Stimulated activated CD4-positive, alpha-beta T cell treated with anti-CD3 and anti-CD28 coated beads, Interleukin-4, amount 100 ng/mL, for 24 hours (primary cell): Measurements from ENCODE around the gene CORO1C.

ENCODE experiments used
- DNase-seq: peaks from one replicate; pipeline ENCODE4 v3.0.0-alpha.2; 2020

The CORO1C gene

DNA sequence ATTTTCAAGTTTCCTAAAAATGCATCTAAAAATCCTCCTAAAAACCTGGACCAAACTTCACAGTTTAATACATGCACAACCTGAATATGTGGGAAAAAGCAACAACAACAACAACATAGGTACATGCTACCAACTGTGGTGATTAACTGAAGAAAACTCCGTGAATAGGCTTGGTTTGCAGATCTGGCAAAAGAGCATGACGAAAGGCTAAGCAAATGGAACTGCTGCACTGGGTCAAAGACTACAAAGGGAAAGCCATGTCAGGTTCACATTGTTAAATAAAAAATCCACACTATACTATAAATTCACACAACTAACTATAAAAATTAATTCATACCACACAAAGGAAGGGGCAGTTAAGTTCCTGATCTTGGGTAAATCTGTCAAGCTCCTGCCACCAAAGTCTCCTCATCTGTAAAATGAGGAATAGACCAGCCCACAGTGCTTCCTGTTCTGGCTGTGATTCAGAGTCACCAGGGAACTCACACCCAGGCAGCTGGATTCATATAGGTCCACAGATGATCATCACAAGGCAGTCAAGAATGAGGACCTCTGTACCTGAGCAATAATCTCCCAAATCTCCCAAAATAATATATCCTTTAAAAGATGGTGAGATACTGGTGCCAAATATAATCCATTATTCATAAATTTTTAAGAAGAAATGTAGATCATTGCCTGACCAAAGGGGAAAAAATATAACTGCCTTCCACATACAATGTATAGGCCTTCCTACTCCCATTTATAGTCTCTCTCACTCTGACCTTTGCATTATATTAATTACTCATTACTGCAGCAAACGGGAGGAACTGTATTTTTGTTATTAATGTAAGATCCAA is 7.0 kb downstream of the CORO1C start:
- DNase-seq = no peak

DNA sequence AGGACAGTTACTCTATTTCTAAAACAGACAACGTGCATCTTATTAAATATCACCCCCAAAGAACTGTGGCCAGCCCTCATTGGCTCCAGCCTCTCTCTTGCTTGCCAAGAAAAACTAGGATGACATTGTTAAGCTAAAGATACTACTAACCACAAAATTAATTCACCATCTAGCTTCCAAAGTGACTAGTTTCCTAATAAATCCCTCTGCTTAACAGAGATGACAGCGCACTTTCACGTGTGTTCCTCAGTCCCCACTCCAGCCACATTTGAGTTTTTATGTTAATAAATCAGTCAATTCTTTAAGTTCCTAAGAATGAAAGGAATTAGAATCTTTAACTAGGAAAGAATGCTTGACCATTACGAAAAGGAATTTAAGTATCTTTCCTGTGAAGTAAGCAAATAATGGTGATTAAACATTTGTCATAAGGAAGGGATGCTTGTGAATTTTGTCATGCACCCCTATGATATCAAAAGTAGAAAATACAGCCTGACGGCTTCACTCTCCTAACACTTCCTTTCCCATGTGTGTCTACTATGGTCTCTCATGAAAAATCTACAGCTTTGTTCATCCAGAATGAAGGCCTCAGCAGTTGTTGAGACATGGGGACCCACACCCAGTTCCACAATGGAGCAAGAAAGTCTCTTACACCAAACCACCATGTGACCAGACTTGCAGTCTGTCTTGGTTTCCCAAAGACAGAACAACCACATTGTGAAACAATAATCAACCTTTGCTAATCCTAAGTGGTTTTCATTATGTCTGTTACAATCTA is 8.1 kb downstream of the CORO1C start:
- no peak for DNase-seq

DNA sequence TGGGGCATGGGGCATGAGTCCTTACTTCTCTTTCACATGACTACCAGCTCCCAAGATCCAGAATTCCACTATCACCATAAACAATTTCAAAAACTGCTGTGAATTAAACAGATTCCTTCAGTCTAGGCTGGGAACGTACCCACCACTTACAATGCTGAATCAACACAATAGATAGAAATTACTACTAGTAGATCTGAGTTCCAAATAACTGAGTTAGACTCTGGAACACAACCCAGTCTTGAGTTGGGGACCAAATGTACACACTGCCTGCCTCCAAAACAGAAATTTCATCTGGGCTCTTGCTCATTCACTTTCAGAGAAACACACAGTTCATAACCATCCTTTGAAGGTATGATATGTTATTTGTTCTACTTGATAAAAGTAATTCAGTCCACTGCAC is 8.9 kb downstream of the CORO1C start:
- no peak for DNase-seq

DNA sequence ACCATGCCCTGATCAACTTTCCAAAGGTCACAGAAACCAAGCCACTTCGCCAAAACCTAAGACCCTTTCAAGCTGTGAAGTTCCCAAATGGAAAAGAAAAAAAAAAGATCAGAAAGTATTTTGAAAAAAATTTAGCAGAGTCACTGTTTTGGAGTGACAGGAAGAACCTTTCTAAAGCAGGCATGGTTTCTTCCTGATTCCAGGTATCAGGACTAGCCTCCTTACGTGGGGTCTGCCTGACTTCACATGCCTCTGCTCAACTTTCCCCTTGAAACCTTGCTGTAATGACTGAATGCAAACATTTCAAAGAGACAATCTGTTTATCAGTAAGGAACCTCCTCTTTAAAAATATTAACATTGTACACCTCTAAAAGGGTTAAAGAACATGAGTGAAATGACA is 9.5 kb downstream of the CORO1C start:
- no peak for DNase-seq

DNA sequence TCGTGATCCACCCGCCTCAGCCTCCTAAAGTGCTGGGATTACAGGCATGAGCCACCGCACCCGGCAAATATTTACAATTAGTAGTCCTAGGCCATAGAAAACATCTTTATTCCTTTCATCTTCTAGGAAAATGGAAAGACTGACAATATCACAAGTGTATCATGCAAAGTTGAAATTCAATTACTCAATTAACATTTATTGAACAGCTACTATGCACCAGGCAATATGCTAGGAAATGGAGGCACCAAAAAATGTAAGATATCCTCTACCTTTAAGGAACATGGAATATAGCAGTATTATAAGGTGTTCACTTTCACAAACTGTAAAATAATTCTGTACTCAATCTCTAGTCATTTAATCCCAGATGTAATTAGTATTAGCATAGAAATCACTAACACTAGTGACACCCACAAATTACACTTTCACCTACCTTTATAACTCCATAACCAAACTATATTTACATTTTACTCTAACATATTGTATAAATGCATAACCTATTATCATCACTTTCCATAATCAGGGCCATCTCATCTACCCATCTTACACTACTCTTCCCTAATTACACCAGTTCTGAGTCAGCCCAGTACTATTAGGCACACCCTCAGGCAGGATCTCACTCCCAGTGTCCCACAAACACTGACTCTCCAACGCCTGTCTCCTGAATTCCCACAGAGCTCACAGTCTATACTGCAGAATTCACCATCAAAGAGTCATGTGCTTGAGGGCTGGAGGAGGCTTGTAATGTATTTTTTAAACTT is 10.4 kb downstream of the CORO1C start:
- DNase-seq = no peak

DNA sequence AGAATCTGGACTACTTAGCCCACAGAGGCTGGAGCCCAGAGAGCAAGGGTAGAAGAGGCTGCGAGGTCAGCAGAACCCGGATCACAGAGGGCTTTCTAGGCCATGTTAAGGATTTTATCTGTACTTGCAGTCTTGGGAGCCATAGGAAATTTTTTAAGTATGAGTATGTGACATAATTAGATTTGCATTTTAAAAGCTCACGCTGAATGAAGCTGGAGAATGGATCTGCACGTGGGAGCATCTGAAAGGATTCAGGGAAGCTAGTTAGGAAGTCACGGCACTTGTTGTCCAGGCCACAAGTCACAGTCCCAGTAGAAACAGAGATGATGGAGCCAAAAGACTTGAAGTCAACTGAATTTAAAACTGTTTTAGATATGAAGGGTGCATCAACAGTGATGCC is 14.1 kb downstream of the CORO1C start:
- no peak for DNase-seq

DNA sequence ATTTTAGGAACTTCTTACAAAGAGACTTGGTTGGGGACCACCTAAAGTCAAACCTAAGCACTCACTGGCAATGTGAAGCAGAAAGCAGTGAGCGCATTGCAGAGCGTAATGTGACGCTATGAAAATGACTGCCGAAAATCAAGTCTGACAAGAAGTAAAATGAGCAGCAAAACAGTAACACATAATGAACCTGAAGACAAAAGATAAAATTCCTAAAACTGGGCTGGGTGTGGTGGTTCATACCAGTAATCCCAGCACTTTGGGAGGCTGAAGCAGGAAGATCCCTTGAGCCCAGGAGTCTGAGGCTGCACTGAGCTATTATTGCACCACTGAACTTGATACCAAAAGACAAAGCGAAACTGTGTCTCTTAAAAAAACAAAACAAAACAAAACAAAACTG is 16.5 kb downstream of the CORO1C start:
- no peak for DNase-seq

DNA sequence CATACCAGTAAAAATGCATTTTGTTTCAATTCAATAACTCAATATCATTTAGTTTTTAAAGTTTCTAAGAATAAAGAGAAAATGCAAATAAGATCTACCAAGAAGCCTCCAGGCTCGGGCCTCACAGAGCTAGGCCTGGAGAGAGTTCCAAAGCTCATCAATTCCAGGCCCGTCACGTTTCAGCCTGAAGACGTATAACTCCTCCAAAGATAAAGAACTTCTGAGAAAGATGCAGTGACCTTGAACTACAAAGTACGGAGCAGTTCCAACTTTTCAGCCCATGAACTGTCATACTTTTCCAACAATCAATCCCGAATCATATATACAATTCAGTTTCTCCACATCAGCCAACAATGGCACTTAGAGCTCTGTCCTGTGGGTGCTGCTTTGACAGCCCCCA is 17.8 kb downstream of the CORO1C start:
- DNase-seq = no peak

DNA sequence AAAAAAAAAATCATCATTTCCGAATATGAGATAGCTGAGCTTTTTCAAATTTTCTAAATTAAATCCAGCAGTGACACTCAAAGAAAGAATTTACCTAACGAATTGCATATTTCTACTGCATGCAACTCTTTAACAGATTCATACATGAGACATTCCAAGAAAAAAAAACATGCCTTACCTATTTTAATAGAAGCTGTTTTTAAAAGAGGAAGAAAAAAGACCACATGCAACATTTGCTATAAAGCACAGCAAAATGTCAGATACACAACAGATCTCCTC is 18.5 kb downstream of the CORO1C start:
- DNase-seq = no peak

DNA sequence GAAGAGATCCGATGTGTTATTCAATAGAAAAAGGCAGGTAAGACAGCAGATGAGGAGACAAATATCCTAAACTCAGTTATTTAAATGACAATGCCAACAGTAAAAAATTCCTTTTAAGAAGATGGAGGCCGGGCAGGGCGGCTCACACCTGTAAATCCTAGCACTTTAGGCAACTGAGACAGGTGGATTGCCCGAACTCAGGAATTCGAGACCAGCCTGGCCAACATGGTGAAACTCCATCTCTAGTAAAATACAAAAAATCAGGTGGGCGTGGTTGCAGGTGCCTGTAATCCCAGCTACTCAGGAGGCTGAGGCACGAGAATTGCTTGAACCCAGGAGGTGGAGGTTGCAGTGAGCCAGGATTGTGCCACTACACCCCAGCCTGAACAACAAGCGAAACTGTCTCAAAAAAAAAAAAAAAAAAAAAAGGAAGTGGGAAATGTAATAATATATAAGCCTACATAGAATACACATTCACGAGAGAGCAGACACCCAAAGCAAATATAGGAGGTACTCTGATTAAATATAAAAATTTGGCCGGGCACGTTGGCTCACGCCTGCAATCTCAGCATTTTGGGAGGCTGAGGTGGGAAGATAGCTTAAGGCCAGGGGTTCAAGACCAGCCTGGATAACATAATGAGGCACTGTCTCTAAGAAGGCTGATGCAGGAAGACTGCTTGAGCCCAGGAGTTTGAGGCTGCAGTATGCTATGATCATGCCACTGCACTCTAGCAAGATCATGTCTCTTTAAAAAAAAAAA is 19.0 kb downstream of the CORO1C start:
- DNase-seq = no peak

DNA sequence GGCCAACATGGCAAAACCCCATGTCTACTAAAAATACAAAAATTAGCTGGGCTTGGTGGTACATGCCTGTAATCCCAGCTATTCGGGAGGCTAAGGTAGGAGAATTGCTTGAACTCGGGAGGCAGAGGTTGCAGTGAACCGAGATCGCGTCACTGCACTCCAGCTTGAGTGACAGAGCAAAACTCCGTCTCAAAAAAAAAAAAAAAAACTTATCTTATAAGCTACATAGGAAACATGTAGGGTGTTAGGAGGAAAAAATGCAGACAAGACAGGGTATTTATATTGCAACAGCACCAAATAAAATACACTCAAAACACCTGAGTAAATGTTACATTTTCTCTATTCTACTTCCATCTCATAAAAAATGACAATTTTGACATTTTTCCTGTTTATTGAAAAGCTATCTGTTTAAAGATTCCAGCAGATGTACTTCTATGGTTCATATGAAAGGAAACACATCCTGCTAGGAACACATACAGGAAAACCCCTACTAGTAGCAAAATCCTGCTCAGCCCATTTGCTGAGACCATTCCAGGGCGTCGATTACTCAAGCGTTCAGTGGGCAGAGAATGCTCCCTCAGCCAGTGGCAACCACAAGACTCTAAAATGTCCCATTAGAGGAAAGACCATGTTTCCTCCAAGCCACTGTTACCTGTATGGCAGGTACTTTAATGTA is 19.7 kb downstream of the CORO1C start:
- DNase-seq = no peak

DNA sequence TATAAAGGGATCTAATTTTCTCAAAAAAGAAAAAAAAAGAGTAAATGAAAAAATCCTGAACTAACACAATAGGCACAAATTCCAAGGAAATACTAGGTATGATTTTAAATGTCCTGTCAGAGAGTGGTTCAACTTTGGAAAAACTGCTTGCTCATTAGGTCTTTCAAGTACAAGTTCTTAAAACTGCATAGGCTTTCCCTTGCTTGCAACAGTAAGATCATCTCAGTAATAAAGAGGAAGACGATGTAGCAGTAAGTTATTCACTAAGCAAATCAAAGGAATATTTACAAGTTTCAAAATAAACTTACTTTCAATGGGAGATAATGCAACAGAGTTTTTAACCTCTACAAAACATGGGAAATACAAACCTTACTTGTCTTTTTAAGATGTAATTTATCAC is 21.6 kb downstream of the CORO1C start:
- DNase-seq = no peak

DNA sequence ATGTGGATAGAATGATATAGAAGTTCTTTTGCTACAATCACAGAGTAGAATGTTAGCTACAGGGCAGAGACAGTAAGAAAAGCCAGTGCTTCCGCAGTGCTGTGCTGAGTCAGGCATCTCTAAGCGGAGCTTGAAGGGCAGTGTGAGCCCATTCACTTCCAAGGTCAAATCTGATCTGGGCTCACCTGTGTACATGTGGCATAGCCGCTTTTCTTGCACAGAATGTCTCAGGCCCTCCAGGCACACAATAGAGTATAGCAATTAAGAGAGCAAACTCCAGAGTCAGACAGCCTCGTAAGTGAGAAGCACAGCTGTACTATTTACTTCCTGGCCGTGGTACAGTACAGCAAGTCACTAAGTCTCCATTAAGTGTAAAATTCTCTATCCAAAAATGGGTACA is 26.8 kb downstream of the CORO1C start:
- DNase-seq = no peak

DNA sequence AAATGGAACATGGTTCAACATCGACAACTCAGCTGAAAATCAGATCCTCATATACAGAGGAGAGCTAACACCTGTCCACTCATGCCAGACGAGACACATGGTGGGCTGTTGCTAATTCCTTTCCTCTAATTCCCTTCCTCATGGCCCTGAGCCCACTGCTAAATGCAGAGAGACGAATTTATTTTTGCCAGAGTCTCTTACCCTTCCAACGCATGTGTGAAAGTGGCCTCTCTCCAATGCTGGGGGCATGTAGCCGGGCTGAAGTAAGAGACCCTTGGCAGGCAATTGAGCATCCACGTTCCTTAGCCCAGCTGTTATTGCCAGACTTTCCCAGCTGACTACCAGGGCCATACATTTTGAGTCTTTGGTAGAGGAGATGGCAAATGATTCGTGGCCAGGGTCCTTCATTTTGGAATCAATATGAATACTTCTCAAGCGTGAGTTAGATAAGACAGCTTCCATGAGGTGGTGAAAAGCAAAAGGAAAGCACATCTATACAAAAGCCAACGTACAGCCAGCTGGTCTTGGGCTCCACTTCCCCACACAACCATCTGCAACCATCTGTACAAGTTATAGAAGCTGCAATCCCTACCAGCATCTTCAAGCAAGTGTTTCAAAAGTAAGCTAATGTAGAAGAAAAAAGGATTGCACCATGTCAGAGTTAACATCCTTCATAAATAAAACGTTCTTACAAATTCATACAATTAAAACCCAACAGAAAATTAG is 28.6 kb downstream of the CORO1C start:
- DNase-seq = no peak

DNA sequence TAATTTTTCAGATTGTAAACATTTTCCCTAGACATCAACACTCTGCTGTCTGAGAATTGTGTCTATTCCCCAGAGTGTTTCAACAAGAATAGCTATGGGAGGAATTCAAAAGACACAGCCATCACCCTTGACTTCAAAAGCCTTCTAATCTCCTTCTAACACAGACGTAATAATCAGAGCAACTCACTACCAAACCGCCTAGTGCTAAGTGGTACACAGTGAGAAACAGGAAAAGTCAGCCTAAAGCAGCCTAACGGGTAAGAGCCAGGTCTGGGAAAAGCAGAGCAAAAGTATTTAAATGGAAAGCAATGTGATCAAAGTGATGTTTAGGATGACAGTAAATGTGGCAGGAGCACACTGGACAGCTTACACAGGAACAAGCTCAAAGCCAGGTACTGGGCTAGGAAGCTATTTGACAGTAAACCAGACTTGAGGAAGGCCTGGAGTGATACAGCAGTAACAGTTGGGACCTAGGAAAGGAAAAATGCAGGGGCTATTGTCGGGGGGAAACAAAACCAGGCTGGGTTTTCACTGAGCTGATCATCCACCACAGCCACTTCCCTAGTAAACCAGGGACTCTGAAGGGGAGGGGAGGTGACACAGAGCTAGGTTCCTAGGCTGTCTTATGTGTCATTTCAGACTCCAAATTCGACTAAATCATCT is 29.4 kb downstream of the CORO1C start:
- DNase-seq = no peak

DNA sequence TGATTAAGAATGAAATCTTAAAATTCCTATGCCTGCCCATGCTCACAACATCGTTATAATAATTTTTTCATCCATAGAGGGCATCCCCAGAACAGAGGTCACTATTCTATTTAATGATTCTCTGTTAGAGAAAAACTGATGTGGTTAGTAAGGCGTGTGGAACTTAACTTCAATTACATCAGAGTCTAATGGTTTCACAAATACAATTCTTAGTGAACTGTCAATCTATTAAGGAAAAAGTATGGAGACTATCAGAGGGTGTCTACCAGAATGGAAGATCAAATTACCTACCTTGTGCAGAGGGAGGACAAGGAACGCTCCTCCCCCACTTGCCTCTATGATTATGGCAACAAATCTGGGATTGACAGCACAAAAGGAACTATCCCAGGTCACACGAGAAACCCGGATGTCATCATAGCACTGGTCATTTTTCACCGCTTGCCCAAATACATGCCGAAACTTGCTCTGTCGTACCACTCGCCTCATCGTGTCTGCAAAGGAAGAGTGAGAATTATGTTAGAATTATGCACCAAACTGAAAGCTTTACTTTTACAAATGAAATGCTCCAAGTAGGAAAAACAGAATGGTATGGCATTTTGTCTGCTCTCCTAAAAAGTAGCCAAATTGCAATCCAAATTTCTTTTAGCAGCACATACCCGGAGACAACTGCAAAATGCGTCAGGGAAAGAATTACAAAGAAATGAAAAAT is 30.3 kb downstream of the CORO1C start:
- DNase-seq = no peak

DNA sequence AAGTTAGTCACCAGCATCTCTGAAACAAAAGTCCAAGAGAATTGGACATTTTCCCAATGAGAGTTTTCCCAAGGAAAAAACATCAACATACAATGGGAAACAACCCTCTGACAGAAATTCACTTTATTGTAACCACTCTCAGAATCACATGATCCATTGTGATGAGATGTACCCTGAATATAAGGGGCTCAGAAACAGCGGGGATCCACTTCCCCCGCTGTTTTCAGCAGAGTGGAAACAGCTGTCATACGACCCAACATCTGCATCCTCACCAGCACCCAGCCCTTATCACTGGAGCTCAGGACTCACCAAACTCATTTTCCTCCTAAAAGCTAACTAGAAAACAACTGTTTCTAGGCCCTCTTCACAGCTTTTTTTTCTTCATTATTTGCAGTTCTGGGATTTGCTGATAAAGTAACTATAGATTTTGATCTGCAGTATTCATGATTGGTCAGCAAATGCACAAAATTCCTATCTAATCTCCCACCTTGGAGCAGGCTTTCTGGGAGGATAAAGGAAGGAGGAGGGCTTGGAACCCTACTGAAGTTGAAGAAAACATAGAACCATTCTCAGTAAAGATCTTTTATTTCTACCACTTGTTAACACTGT is 31.3 kb downstream of the CORO1C start:
- DNase-seq = no peak

DNA sequence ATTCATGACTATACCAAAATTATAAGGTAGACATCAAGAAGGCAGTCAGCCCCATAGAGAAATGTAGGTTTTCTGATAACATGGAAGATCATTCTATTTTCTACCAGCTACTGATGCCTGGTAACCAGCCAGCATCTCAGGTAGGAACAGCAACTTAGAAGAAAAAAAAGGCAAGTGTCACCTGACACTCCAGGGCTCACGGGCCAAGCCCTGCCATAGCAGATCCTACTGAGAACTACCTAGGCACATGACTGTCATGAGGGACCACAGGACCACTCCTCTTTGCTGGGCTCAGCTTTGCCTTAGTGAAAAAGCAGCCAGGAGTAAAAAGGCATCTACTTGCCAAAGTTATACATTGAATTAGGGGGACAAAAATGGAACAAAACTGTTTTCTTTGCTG is 33.4 kb downstream of the CORO1C start:
- no peak for DNase-seq

DNA sequence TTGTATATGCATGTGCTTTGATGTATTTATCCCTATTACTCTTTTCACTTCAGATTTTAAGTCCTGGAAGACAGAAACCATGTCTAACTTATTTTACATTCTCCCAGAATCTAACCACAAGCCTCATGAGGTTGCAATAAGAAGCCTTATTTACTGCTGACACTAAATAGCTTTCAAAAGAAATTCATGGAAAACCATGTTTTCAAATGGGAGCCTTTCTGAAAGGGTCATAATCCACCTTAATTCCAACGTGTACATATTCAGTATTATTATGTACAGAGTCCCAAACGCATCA is 34.4 kb downstream of the CORO1C start:
- DNase-seq = no peak
